NCI-H1930 (cell line): ENCODE results near the gene RIPK4.

Experiments
- DNase-seq, 2 experiments: peaks; one replicate each; lab custom pipeline; 2025; lab: John Stamatoyannopoulos, UW

Gene RIPK4

GRCh38 chr21:41769111-41769510 lies 2.3 kb upstream of the RIPK4 start:
- DNase-seq, result no peak

GRCh38 chr21:41768437-41769042 lies 1.7 kb upstream of the RIPK4 start:
- DNase-seq, result peak in 1 of 2 experiments; percentile 25

GRCh38 chr21:41767606-41768436 lies 969 bp upstream of the RIPK4 start:
- DNase-seq, result no peak

- DNase-seq, result no peak
Observed at GRCh38 chr21:41765973-41766882, 624 bp downstream of the RIPK4 start.

GRCh38 chr21:41765420-41765821 lies 1.4 kb downstream of the RIPK4 start:
- DNase-seq, result no peak

- no peak for DNase-seq
Observed at GRCh38 chr21:41764558-41765419, 2.1 kb downstream of the RIPK4 start.

GRCh38 chr21:41763996-41764395 lies 2.9 kb downstream of the RIPK4 start:
- DNase-seq, result no peak

GRCh38 chr21:41763398-41763931 lies 3.4 kb downstream of the RIPK4 start:
- no peak for DNase-seq

- DNase-seq, result no peak
Observed at GRCh38 chr21:41762753-41763152, 4.1 kb downstream of the RIPK4 start.

- DNase-seq, result no peak
Observed at GRCh38 chr21:41761934-41762635, 4.8 kb downstream of the RIPK4 start.

- DNase-seq, result no peak
Observed at GRCh38 chr21:41761211-41761933, 5.5 kb downstream of the RIPK4 start.

- DNase-seq, result no peak
Observed at GRCh38 chr21:41760411-41760810, 6.4 kb downstream of the RIPK4 start.

- DNase-seq, result no peak
Observed at GRCh38 chr21:41759926-41760325, 6.9 kb downstream of the RIPK4 start.

- DNase-seq, result no peak
Observed at GRCh38 chr21:41759214-41759840, 7.5 kb downstream of the RIPK4 start.

GRCh38 chr21:41758550-41758949 lies 8.3 kb downstream of the RIPK4 start:
- DNase-seq, result no peak

GRCh38 chr21:41755934-41756773 lies 10.7 kb downstream of the RIPK4 start:
- no peak for DNase-seq

- no peak for DNase-seq
Observed at GRCh38 chr21:41755258-41755933, 11.5 kb downstream of the RIPK4 start.

- DNase-seq, result no peak
Observed at GRCh38 chr21:41754479-41754891, 12.4 kb downstream of the RIPK4 start.
